B cell (primary cell): ENCODE data around the gene SLC44A1. TPM values are rescaled to one million over a fixed set of nuclear protein-coding genes. Genes with fewer than 3 reads are reported as not detected.

ENCODE experiments used
- ATAC-seq: fragments of 200-7000 bp; cut with Tn5 transposase; one replicate; pipeline ENCODE4 v1.10.0; 2021; ENCODE audit warnings: low read depth, mild to moderate bottlenecking, moderate number of reproducible peaks, moderate library complexity
- CTCF ChIA-PET: fragments of 350-600 bp; sonication (Branson Sonifier 250); formaldehyde crosslinking; loops from one replicate; lab custom pipeline; 2021; ENCODE audit warnings: antibody characterized with exemption, inconsistent platforms; lab: Charles Lee
- POLR2A ChIA-PET: fragments of 350-600 bp; sonication (Branson Sonifier 250); formaldehyde crosslinking; loops from one replicate; lab custom pipeline; 2021; ENCODE audit warnings: antibody characterized with exemption; lab: Charles Lee
- DNase-seq: peaks from one replicate; pipeline ENCODE4 v3.0.0; 2013
- H2AFZ ChIP-seq: 2 replicates; pipeline ENCODE4 v1.6.1; 2012; ENCODE audit warnings: mild to moderate bottlenecking, low read depth, low read length; ENCODE audit not compliant: insufficient read depth, poor library complexity, severe bottlenecking
- H3K27ac ChIP-seq, 2 donors: 1 replicate in 1 of 2; 2 replicates in 1 of 2; pipeline ENCODE4 v1.5.1; 2012 to 2013; ENCODE audit warnings: low read length in 2 of 2, mild to moderate bottlenecking in 2 of 2, moderate library complexity in 1 of 2
- H3K27me3 ChIP-seq, 4 experiments: fragments of 200-600 bp in 1 of 4; sonication (generic) in 1 of 4; replicated peaks in 1 of 4; 1 replicate in 2 of 4; 2 replicates in 2 of 4; pipeline versions ENCODE4 v1.6.1 to v1.7.0; 2013 to 2016; ENCODE audit warnings: low read length in 3 of 4, mild to moderate bottlenecking in 2 of 4, mixed read lengths in 1 of 4, moderate library complexity in 1 of 4; ENCODE audit not compliant: insufficient read depth in 4 of 4, control insufficient read depth in 3 of 4; ENCODE audit errors: control extremely low read depth in 1 of 4
- H3K36me3 ChIP-seq, 2 experiments: replicated peaks in 1 of 2; 1 replicate in 1 of 2; 2 replicates in 1 of 2; pipeline versions ENCODE4 v1.6.1 to v1.7.1; 2013; ENCODE audit warnings: low read length in 1 of 2; ENCODE audit not compliant: insufficient read depth in 2 of 2, control insufficient read depth in 1 of 2; ENCODE audit errors: control extremely low read depth in 1 of 2, extremely low read depth in 1 of 2
- H3K4me1 ChIP-seq, 2 donors: fragments of 200-600 bp in 1 of 2; sonication (generic) in 1 of 2; 1 replicate in 1 of 2; 2 replicates in 1 of 2; pipeline versions ENCODE4 v1.5.1 to v1.6.1; 2013 to 2017; ENCODE audit warnings: low read length in 2 of 2; ENCODE audit not compliant: control insufficient read depth in 2 of 2, insufficient read depth in 2 of 2
- H3K4me2 ChIP-seq: replicated peaks from 2 replicates; pipeline ENCODE3; 2012; ENCODE audit warnings: mild to moderate bottlenecking, low read depth, low read length; ENCODE audit not compliant: poor library complexity, severe bottlenecking
- H3K4me3 ChIP-seq, 5 experiments: fragments of 200-600 bp in 1 of 5; sonication (generic) in 1 of 5; 1 replicate in 3 of 5; 2 replicates in 2 of 5; pipeline versions ENCODE4 v1.5.1 to v1.7.0; 2011 to 2016; ENCODE audit warnings: low read length in 4 of 5, mild to moderate bottlenecking in 4 of 5, low read depth in 2 of 5, control low read depth in 1 of 5, moderate library complexity in 1 of 5; ENCODE audit not compliant: insufficient read depth in 1 of 5; ENCODE audit errors: control extremely low read depth in 1 of 5, extremely low read depth in 1 of 5
- H3K79me2 ChIP-seq: fragments of 200-600 bp; sonication (generic); one replicate; pipeline ENCODE4 v1.6.0; 2016; ENCODE audit warnings: low read length; ENCODE audit not compliant: control insufficient read depth, insufficient read depth
- H3K9ac ChIP-seq: fragments of 200-600 bp; sonication (generic); 2 replicates; pipeline ENCODE4 v1.6.1; 2017; ENCODE audit warnings: mild to moderate bottlenecking, low read length, moderate library complexity
- H3K9me3 ChIP-seq, 3 donors: one replicate each; pipeline versions ENCODE4 v1.6.1 to v1.7.1; 2013; ENCODE audit warnings: low read length in 2 of 3; ENCODE audit not compliant: control insufficient read depth in 2 of 3, insufficient read depth in 1 of 3; ENCODE audit errors: control extremely low read depth in 1 of 3
- H4K20me1 ChIP-seq: 2 replicates; pipeline ENCODE4 v1.6.0; 2012; ENCODE audit warnings: mild to moderate bottlenecking, low read length; ENCODE audit not compliant: insufficient read depth, control insufficient read depth, poor library complexity, severe bottlenecking
- H3K27ac Mint-ChIP-seq: one replicate; pipeline ENCODE4 v1.8.0; 2021; ENCODE audit warnings: mixed read lengths
- H3K27me3 Mint-ChIP-seq: one replicate; pipeline ENCODE4 v1.8.0; 2021; ENCODE audit warnings: mixed read lengths
- H3K4me1 Mint-ChIP-seq: one replicate; pipeline ENCODE4 v1.8.0; 2021; ENCODE audit warnings: mixed read lengths
- H3K4me3 Mint-ChIP-seq: one replicate; pipeline ENCODE4 v1.8.0; 2021; ENCODE audit warnings: mixed read lengths
- H3K9me3 Mint-ChIP-seq: one replicate; pipeline ENCODE4 v1.8.0; 2022; ENCODE audit warnings: mixed read lengths; ENCODE audit not compliant: insufficient read depth
- EZH2 ChIP-seq: IDR thresholded peaks from 2 replicates; pipeline ENCODE4 v1.6.1; 2012; ENCODE audit warnings: borderline replicate concordance, low read depth, mild to moderate bottlenecking, moderate library complexity, low read length; ENCODE audit not compliant: insufficient read depth, poor library complexity, severe bottlenecking
- WGBS: methylation state at CpG from one replicate; pipeline ENCODE4 v1.1.5; 2013; ENCODE audit warnings: missing lambda C conversion rate; ENCODE audit not compliant: insufficient coverage; 5-methylcytosine and 5-hydroxymethylcytosine counted together
- intact Hi-C: fragments of 100-400 bp; cut with micrococcal nuclease; formaldehyde crosslinking; loops from one replicate; pipeline ENCODE4 v1.10.0; 2022
- polyA plus RNA-seq: library from polyadenylated mRNA; depleted of rRNA; stranded (reverse); fragments of >200 nt; gene quantifications from 2 replicates; pipeline ENCODE4 v1.2.3, GENCODE V29; 2012
- total RNA-seq, 2 donors: library from RNA; stranded (reverse); fragments of 120-200 nt in 1 of 2; gene quantifications; 1 replicate in 1 of 2; 2 replicates in 1 of 2; pipeline versions ENCODE4 v1.2.3 to v1.2.4, GENCODE V29; 2013 to 2022
- TF ChIP-seq, protein P1 (sequence below): fragments of 200-600 bp; IDR thresholded peaks from one replicate; pipeline ENCODE4 v1.8.0; 2022; ENCODE audit warnings: antibody characterized with exemption, mild to moderate bottlenecking

The SLC44A1 gene
- total and polyA plus RNA-seq, 2 donors (not counting 1 experiment from before 2014, with no cell fraction given), result 2.2 to 17.7 TPM

DNA sequence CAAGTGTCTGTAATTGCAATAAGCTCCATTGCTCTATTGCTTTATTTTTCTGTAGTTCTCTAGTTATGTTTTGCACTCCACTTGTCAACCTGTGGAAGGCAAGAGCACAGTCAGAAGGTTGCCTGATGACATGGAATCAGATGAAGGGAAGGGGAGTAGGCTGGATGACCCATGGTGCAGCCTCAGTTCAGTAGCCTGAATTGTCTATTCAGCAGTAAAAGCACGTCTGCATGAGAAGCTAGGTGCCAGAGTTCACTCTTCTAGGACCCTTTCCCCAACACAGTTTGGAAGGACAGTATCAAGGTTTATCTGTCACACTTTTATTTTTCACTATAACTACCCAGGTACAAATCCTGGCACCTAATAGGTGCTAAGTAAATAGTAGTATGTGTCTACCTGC lies 39.3 kb downstream of the SLC44A1 start:
- no peak overlapping the region for H3K27ac ChIP-seq
- H3K4me3 ChIP-seq, result no peak overlapping the region
- Mint-ChIP-seq H3K27ac (no peak overlapping the region), H3K4me3 (no peak overlapping the region), H3K9me3 (no peaks in the 10 kb centered on the region), H3K27me3 (no peaks in the 10 kb centered on the region), H3K4me1 (no peaks in the 10 kb centered on the region)
- intact Hi-C loops, result no loop called here
- no peaks in the 10 kb centered on the region for H3K36me3 ChIP-seq
- no peaks in the 10 kb centered on the region for H3K4me1 ChIP-seq
- H3K27me3 ChIP-seq, result no peaks in the 10 kb centered on the region
- POLR2A ChIA-PET, result no interaction called here
- no peaks in the 10 kb centered on the region for H3K9me3 ChIP-seq
- DNase-seq (no peak), ATAC-seq (no peak)
- CTCF ChIA-PET, result interaction anchor here (0.7 kb wide), 1 partner anchor 127 kb away, joined by 3 read pairs; no protein-coding TSS in a partner anchor
- H3K9ac ChIP-seq, result no peak overlapping the region
- TF ChIP-seq, protein P1, sequence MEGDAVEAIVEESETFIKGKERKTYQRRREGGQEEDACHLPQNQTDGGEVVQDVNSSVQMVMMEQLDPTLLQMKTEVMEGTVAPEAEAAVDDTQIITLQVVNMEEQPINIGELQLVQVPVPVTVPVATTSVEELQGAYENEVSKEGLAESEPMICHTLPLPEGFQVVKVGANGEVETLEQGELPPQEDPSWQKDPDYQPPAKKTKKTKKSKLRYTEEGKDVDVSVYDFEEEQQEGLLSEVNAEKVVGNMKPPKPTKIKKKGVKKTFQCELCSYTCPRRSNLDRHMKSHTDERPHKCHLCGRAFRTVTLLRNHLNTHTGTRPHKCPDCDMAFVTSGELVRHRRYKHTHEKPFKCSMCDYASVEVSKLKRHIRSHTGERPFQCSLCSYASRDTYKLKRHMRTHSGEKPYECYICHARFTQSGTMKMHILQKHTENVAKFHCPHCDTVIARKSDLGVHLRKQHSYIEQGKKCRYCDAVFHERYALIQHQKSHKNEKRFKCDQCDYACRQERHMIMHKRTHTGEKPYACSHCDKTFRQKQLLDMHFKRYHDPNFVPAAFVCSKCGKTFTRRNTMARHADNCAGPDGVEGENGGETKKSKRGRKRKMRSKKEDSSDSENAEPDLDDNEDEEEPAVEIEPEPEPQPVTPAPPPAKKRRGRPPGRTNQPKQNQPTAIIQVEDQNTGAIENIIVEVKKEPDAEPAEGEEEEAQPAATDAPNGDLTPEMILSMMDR, result no peak
- no peak for TF ChIP-seq EZH2
- H3K79me2 ChIP-seq, result no peaks in the 10 kb centered on the region
- H2AFZ ChIP-seq, result no peak overlapping the region
- no CpG with 5 or more reads among the region's 1 CpG for WGBS
- no peaks in the 10 kb centered on the region for H4K20me1 ChIP-seq
- H3K4me2 ChIP-seq, result no peak overlapping the region

DNA sequence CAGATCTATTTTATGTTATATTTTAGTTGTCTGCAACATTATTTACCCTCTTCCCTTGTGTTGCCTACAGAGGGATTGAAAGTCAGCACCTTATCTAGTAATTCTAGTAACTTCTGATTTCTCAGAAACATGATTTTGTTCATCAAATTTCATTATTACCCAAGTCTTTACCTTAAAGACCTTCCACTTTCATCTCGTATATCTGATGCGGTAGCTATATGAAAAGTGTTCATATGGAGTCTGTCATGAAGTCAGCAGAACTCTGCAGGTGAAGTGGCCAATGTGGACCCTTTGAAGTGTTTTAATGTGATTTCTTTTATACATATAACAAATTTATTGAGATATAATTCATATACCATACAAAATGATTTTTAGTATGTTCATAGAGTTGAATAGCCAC lies 40.0 kb downstream of the SLC44A1 start:
- WGBS, result no CpG with 5 or more reads among the region's 2 CpGs
- Histone ChIP-seq H3K4me3 (no peak overlapping the region), H3K36me3 (no peaks in the 10 kb centered on the region), H4K20me1 (no peaks in the 10 kb centered on the region), H3K27me3 (no peaks in the 10 kb centered on the region), H3K4me2 (no peak overlapping the region), H3K9me3 (no peaks in the 10 kb centered on the region), H3K27ac (no peak overlapping the region), H2AFZ (no peak overlapping the region), H3K4me1 (no peaks in the 10 kb centered on the region), H3K79me2 (no peaks in the 10 kb centered on the region), H3K9ac (no peak overlapping the region)
- H3K4me1 Mint-ChIP-seq, result no peaks in the 10 kb centered on the region
- TF ChIP-seq EZH2, result no peak
- TF ChIP-seq, protein P1, result no peak
- intact Hi-C loops, result no loop called here
- H3K27ac Mint-ChIP-seq, result no peak overlapping the region
- ChIA-PET CTCF (no interaction called here), POLR2A (no interaction called here)
- no peak overlapping the region for H3K4me3 Mint-ChIP-seq
- DNase-seq, result no peak
- no peaks in the 10 kb centered on the region for H3K27me3 Mint-ChIP-seq
- no peaks in the 10 kb centered on the region for H3K9me3 Mint-ChIP-seq
- ATAC-seq, result no peak
